ENCODE measurements around the gene MGARP. TPM values are rescaled to one million over a fixed set of nuclear protein-coding genes. Genes with fewer than 3 reads are reported as not detected.

The MGARP gene
- total RNA-seq, 2 experiments from 2014 or later: 0.19 to 0.38 TPM

GRCh38 chr4:139301821-139302611 lies 22.0 kb upstream of the MGARP start, which contains the start of gene NDUFC1:
NDUFC1 (minus strand) TSS chr4:139302477; CDS start chr4:139295798, 6,679 bp downstream.
- Mint-ChIP-seq H3K4me3 (peak within 1 kb of the TSS; percentile 97), H3K27ac (peak within 1 kb of the TSS; percentile 99), H3K9me3 (peaks cover 4% of the 10 kb centered on the region), H3K36me3 (peaks cover 48% of the 10 kb centered on the region), H3K27me3 (no peaks in the 10 kb centered on the region), H3K4me1 (peaks cover 45% of the 10 kb centered on the region)
- DNase-seq: peak; percentile 71

GRCh38 chr4:139301113-139301820 lies 21.2 kb upstream of the MGARP start, which contains the start of gene NAA15:
NAA15 (plus strand) TSS chr4:139301505; CDS start chr4:139301778, 273 bp downstream.
- H3K4me3 Mint-ChIP-seq: peak within 1 kb of the TSS; percentile 97
- peaks cover 41% of the 10 kb centered on the region for H3K36me3 Mint-ChIP-seq
- DNase-seq: peak; percentile 97
- H3K27me3 Mint-ChIP-seq: no peaks in the 10 kb centered on the region
- H3K4me1 Mint-ChIP-seq: peaks cover 42% of the 10 kb centered on the region
- peaks cover 4% of the 10 kb centered on the region for H3K9me3 Mint-ChIP-seq
- peak within 1 kb of the TSS; percentile 99 for H3K27ac Mint-ChIP-seq

- H3K9me3 Mint-ChIP-seq: peaks cover 4% of the 10 kb centered on the region
- peak overlapping the region; percentile 99 for H3K27ac Mint-ChIP-seq
- H3K36me3 Mint-ChIP-seq: peaks cover 35% of the 10 kb centered on the region
- no peaks in the 10 kb centered on the region for H3K27me3 Mint-ChIP-seq
- H3K4me3 Mint-ChIP-seq: peak overlapping the region; percentile 97
- peaks cover 46% of the 10 kb centered on the region for H3K4me1 Mint-ChIP-seq
- DNase-seq: no peak
These were observed 20.5 kb upstream of the MGARP start for GRCh38 chr4:139300431-139301112.

- Mint-ChIP-seq H3K4me3 (peak overlapping the region; percentile 97), H3K4me1 (peaks cover 39% of the 10 kb centered on the region), H3K27me3 (no peaks in the 10 kb centered on the region), H3K36me3 (peaks cover 31% of the 10 kb centered on the region), H3K27ac (no peak overlapping the region), H3K9me3 (no peaks in the 10 kb centered on the region)
- no peak for DNase-seq
These were observed 19.5 kb upstream of the MGARP start for GRCh38 chr4:139299536-139299935.

- Mint-ChIP-seq H3K27ac (no peak overlapping the region), H3K9me3 (no peaks in the 10 kb centered on the region), H3K4me1 (peaks cover 29% of the 10 kb centered on the region), H3K4me3 (no peak overlapping the region), H3K27me3 (no peaks in the 10 kb centered on the region), H3K36me3 (peaks cover 26% of the 10 kb centered on the region)
- no peak for DNase-seq
These were observed 17.0 kb upstream of the MGARP start for GRCh38 chr4:139297001-139297410.

- H3K4me1 Mint-ChIP-seq: peaks cover 29% of the 10 kb centered on the region
- no peaks in the 10 kb centered on the region for H3K27me3 Mint-ChIP-seq
- DNase-seq: no peak
These were observed 15.9 kb upstream of the MGARP start for GRCh38 chr4:139295942-139296299.

GRCh38 chr4:139295206-139295941 lies 15.3 kb upstream of the MGARP start:
- Mint-ChIP-seq H3K9me3 (no peaks in the 10 kb centered on the region), H3K4me3 (peak overlapping the region; percentile 95), H3K36me3 (peaks cover 20% of the 10 kb centered on the region), H3K27ac (peak overlapping the region; percentile 96), H3K27me3 (no peaks in the 10 kb centered on the region), H3K4me1 (peaks cover 26% of the 10 kb centered on the region)
- peak; percentile 96 for DNase-seq

More at GRCh38 chr4:139295942-139296299, 15.9 kb upstream of the MGARP start:
- Mint-ChIP-seq H3K27ac (peak overlapping the region; percentile 96), H3K9me3 (no peaks in the 10 kb centered on the region), H3K4me3 (peak overlapping the region; percentile 95), H3K36me3 (peaks cover 20% of the 10 kb centered on the region)

GRCh38 chr4:139286186-139286698 lies 6.2 kb upstream of the MGARP start:
- peaks cover 14% of the 10 kb centered on the region for H3K36me3 Mint-ChIP-seq
- H3K27ac Mint-ChIP-seq: no peak overlapping the region
- H3K4me3 Mint-ChIP-seq: no peak overlapping the region
- no peaks in the 10 kb centered on the region for H3K4me1 Mint-ChIP-seq
- no peak for DNase-seq
- peaks cover 5% of the 10 kb centered on the region for H3K9me3 Mint-ChIP-seq
- H3K27me3 Mint-ChIP-seq: no peaks in the 10 kb centered on the region

GRCh38 chr4:139282721-139283075 lies 2.7 kb upstream of the MGARP start:
- peaks cover 5% of the 10 kb centered on the region for H3K9me3 Mint-ChIP-seq
- peaks cover 15% of the 10 kb centered on the region for H3K4me1 Mint-ChIP-seq
- peaks cover 12% of the 10 kb centered on the region for H3K36me3 Mint-ChIP-seq
- H3K27me3 Mint-ChIP-seq: peaks cover 35% of the 10 kb centered on the region
- no peak for DNase-seq
- H3K27ac Mint-ChIP-seq: no peak overlapping the region
- no peak overlapping the region for H3K4me3 Mint-ChIP-seq

- Mint-ChIP-seq H3K4me3 (no peak overlapping the region), H3K27me3 (peaks cover 40% of the 10 kb centered on the region), H3K27ac (no peak overlapping the region), H3K4me1 (peaks cover 15% of the 10 kb centered on the region), H3K36me3 (peaks cover 12% of the 10 kb centered on the region), H3K9me3 (peaks cover 5% of the 10 kb centered on the region)
- DNase-seq: no peak
These were observed 2.2 kb upstream of the MGARP start for GRCh38 chr4:139282065-139282720.

- H3K27me3 Mint-ChIP-seq: peaks cover 56% of the 10 kb centered on the region
- H3K4me3 Mint-ChIP-seq: peak overlapping the region; percentile 72
- no peaks in the 10 kb centered on the region for H3K9me3 Mint-ChIP-seq
- H3K27ac Mint-ChIP-seq: no peak overlapping the region
- DNase-seq: peak; percentile 5
- peaks cover 15% of the 10 kb centered on the region for H3K4me1 Mint-ChIP-seq
- H3K36me3 Mint-ChIP-seq: no peaks in the 10 kb centered on the region
These were observed 889 bp downstream of the MGARP start for GRCh38 chr4:139278912-139279759.

GRCh38 chr4:139278485-139278884 lies 1.5 kb downstream of the MGARP start:
- H3K4me3 Mint-ChIP-seq: peak overlapping the region; percentile 72
- peaks cover 56% of the 10 kb centered on the region for H3K27me3 Mint-ChIP-seq
- H3K4me1 Mint-ChIP-seq: peaks cover 15% of the 10 kb centered on the region
- H3K36me3 Mint-ChIP-seq: no peaks in the 10 kb centered on the region
- H3K9me3 Mint-ChIP-seq: no peaks in the 10 kb centered on the region
- H3K27ac Mint-ChIP-seq: no peak overlapping the region
- DNase-seq: no peak

GRCh38 chr4:139275281-139275735 lies 4.7 kb downstream of the MGARP start:
- no peak for DNase-seq
- Mint-ChIP-seq H3K4me1 (peaks cover 15% of the 10 kb centered on the region), H3K36me3 (no peaks in the 10 kb centered on the region), H3K9me3 (no peaks in the 10 kb centered on the region), H3K27ac (no peak overlapping the region), H3K27me3 (peaks cover 50% of the 10 kb centered on the region), H3K4me3 (no peak overlapping the region)
